IPS-11a (cell line): ENCODE results near the gene IL31RA.
"Not testable (repeated sequence)": the region's sequence is repeated elsewhere in the genome, so short reads cannot be mapped to it uniquely, and the experiment has no call there.

Experiments used
- H3K4me3 ChIP-seq: one replicate; pipeline ENCODE4 v1.5.1; 2013; ENCODE audit warnings: low read depth, low read length, control low read depth

The IL31RA gene

DNA sequence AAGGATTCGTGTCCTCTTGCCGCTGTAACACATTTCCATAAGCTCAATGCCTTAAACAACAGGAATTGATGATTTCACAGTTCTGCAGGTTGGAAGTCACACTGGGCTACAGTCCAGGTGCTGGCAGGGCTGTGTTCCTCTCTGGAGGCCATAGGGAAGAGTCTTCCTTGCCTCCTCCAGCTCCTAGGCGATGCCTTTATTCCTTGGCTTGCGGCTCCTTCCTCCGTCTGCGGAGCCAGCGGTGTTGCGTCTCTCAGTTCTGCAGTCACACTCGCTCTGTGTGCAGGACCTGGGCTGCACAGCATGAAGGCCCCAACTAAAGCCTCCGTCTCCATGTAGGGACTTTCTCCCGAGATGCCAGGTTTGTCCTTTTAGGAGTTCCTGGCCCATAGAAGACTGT is 73.6 kb downstream of the IL31RA start:
- no peak overlapping the region for H3K4me3 ChIP-seq

DNA sequence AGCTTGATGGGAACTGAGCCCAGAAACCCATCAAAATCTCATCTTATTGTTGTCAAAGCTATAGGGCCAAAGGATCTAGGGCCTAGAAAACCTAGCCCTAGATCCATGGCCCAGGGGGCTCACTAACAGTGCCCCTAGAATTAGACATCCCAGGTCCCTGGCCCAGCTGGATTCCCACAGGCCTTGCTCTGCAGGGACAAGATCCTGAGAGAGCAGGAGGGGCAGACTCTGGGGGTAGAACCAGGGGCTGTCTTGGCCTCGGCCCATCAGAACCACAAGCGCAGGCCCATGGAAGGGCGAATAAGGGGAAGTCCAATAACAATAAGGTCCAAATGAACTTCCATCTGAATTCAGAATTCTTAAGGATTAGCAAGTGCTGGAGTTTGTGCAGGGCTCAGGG is 74.0 kb downstream of the IL31RA start:
- H3K4me3 ChIP-seq, result no peak overlapping the region

- H3K4me3 ChIP-seq, result no peak overlapping the region
Measured at GRCh38 chr5:55925712-55926111, 74.6 kb downstream of the IL31RA start.

GRCh38 chr5:55926476-55926875 is 75.3 kb downstream of the IL31RA start:
- H3K4me3 ChIP-seq, result no peak overlapping the region

DNA sequence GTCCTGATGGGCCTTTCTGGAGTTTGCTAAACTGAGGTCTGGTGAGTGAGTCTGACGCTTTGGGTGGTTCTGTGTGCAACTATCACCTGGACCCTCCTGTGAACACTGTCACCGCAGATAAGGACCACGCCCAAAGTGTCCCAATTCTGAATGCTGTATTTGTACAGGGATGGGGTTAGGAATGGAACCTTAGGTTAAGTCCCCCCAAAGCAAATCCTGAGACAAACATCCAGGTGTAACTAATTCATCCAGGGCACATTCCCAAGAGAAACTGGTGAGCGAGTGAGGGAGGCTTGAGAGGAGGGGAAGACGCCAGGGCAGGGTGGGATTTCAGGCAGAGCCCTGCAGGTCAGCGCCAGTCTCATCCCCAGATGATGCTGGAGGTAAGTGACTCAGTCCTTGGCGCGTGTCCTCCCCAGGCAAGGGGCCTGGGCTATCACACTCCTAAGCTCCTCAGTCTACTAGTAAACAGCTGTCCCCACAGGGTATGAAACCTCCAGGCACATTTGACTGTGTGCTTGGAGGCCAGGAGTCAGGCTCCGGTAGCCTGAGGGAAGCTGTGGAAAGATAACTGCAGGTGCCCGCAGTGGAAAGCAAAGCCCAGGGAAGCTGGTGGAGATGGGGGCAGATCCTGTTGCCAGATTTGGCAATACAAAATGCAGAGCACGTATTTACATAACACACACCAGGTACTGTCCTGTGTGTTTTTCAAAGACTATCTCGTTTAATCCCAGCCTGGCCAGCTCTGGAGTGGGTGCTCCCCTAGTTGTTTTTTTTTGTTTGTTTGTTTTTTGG is 76.9 kb downstream of the IL31RA start:
- no peak overlapping the region for H3K4me3 ChIP-seq

DNA sequence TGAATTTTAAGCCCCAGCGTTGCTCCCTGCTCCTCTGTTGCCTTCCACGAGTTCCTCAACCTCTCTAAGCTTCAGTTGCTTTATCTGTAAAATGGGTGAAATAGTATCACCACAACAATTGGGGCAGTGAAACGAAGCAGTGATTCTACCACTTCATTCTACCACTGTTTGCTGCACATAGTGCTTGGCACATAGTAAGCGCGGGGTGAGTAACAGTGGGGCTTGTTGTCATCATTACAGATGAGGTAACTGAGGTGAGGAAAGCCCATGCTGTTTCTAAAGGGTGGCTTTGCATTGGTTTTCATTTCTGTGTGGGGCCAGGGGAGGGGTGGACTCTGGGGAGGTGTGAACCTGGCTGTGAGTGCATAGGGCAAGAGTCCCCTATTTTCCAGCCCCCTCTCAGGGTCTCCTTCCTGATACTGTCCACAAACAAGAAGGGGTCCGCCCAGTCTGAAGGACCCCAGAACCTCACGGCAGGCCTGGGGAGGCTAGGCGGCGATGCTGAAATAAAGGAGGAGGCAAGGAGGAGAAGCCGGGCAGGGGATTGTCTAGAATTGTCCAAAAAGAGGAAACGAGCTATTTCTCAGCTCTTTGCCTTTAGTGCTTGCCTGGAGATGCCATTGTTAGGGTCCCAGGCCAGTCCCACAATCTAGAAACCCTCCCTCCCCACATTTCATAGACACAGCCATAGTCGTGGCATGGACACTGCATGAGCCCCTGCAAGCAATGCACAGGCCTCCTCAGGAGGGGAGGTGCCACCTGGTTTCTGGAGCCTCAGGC is 78.1 kb downstream of the IL31RA start:
- no peak overlapping the region for H3K4me3 ChIP-seq

GRCh38 chr5:55932700-55933099 is 81.5 kb downstream of the IL31RA start:
- H3K4me3 ChIP-seq, result no peak overlapping the region

DNA sequence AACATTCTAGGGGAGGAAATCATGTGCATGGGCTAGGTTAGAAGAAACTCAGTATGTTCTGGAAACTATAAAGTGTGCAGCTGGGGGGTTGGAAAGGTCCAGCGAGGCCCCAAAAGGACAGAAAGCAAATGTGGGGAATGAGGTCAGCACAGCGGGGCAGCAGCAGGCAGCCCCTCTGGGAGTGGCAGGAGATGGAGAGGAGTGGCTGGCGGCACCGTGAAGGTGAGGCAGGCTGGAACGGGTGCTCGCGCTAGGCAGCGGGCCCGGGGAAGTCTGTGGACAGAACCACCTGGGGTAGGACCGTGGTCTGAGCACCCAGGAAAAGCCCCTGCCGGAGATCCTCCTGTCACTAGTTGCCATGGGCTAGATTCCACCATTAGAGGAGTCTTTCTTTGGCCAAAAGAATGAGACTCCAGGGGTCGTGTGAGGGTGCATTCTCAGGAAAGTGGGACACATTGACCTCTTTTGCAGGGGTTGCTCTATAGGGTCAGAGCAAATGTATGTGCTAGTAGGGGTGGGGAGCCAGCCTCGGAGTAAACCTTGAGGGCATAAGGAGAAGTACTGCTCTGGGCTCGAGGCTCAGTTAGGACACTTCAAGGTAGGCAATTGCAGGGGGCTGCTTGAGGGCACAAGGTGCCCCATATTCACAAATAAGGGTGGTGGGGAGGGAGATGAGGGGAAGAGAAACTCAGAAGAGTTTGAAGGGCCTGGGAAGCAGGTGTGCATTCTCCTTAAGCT is 82.4 kb downstream of the IL31RA start:
- no peak overlapping the region for H3K4me3 ChIP-seq

DNA sequence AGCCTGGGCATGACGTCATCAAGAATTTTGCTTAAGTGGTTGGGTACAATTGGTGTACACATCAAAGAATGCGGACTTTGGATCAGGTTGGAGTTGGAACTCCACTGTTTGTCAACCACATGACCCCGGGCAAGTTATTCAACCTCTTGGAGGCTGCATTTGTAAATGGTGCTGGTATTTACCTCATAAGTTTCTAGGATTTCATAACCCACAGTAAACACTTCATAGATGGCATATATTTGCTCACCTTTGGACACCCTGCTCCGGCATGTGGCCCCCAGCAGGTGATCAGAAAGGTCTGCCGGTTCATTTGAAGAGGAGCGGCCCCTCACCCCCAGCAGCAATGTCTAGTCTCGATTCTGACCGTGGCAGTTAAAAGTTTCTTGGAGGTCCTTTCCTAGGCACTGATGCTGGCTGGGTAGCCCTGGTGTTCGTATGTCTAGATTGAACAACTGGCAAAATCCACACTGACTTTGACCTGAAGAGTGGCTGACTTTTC is 83.0 kb downstream of the IL31RA start:
- H3K4me3 ChIP-seq, result no peak overlapping the region

- H3K4me3 ChIP-seq, result no peak overlapping the region
Measured at GRCh38 chr5:55934720-55935119, 83.6 kb downstream of the IL31RA start.

DNA sequence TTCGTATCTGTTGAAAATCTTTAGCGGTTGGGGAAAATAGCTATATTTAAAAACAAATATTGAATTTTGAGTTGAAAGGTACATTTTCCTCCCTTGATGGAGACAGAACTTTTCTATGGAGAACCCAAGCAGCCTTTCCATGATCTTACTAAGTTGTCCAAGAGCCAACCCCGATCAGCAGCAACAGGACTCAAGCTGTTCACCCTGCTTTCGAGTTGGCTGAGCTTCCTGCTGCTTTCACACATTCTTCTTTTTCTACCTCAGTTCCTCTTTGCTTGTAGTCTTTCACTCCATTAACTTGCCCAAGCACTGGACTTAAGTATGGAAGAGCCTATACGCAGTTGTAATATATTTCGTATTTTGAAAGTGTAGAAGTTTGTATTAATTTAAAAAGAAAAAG is 84.2 kb downstream of the IL31RA start:
- no peak overlapping the region for H3K4me3 ChIP-seq

DNA sequence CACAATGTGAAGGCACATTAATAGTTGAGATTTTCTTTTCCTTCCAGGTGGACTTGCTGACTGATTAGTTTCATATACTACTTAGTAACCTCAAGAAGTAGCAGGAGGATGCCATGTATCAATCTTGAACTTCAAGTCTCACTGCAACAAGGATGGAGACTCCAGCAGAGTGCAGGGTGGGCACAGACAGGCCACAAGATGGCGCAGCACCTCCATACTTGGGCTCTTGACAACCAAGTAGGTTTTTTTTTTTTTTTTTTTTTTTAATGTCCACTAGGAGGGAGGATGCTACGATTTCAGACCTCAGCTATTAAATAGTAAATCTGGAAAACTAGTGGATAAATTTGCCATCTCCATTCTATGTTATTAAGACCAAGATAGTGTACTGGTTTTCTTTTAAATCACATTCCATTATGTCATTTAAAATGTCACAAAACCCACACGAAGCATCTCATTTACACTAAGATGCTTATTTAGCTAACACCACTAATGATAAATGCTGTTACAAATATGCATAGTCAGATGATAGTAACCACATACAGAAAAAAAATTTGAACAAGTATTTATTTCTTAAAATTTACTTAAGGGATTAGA is 85.0 kb downstream of the IL31RA start:
- no peak overlapping the region for H3K4me3 ChIP-seq

DNA sequence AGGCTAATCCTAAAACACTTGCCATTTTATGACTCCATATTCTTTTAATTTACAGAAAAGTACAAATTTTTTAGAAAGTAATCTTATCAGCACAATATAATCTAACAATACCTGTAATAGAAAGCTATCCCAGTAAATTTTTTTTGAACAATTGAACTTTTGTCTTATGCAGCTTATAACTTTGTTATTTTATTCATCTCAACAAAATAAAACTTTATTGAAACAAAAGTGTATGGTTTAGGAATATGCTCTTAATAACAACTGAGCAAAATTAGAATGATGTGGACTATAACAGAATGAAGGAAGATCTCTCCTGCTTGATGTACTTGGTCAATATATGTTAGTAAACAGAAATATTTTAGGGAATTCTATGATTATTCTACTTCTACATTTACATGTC is 86.4 kb downstream of the IL31RA start:
- not testable (repeated sequence) for H3K4me3 ChIP-seq

DNA sequence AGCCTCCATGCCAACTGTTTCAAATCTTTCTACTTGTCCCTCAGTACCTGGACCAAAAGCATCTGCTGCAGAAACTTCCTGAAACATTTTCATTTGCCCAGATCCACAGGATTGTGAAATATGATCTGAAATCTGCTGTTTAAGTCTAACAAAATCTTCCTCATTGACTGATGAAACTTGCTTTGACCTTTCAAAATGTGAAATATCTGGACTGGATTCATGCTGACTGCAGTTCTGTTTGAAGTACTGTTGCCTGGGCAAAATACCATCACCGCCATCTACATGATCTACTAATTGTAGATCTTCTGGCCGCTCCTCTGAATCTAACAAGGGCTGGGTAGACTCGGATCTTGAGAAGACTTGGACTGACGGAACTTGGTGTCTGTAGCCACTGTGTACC is 90.0 kb downstream of the IL31RA start:
- not testable (repeated sequence) for H3K4me3 ChIP-seq

- H3K4me3 ChIP-seq, result no peak overlapping the region
Measured at GRCh38 chr5:55959208-55959607, 108.1 kb downstream of the IL31RA start.

DNA sequence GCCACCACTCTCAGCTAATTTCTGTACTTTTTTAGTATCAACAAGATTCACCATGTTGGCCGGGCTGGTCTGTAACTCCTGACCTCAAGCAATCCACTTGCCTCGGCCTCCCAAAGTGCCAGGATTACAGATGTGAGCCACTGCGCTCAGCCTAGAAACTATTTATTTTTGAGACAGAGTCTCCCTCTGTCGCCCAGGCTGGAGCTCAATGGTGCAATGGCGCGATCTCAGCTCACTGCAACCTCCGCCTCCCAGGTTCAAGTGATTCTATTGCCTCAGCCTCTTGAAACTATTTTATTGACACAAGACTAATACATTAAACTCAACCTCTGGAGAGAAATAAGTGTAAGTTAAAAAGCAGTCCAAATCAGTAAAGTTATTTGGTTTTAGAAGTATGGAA is 109.6 kb downstream of the IL31RA start:
- no peak overlapping the region for H3K4me3 ChIP-seq

DNA sequence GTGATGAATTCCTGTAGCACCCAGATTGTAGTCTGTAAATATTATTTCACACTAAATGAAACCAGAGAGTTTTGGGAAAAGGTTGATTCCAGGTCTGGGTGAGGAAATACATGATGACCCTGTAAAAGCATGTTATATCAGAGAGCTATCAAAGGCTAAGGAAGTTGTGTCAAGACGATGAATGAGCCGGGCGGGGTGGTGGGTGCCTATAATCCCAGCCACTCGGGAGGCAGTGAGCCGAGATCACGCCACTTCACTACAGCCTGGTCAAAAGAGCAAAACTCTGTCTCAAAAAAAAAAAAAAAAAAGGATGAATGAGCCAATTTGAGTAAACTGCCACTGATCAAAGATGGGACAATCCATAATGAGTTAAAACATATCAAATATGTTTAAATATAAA is 114.4 kb downstream of the IL31RA start:
- H3K4me3 ChIP-seq, result no peak overlapping the region

DNA sequence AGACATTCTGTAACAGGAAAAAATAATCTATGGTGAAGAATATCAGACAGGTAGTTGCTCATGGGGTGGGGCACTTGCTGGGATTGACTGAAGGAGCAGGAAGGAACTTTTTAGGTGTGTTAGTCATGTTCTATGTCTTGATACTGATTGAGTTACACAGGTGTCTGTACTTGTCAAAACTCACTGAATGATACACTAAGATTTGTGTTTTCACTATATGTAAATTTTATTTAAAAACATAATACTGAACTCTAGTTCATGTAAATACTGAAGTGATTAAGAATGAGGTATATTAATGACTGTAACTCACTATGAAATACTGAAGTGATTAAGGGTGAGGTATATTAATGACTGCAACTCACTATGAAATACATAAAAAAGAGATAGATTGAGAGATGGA is 115.1 kb downstream of the IL31RA start:
- H3K4me3 ChIP-seq, result no peak overlapping the region

DNA sequence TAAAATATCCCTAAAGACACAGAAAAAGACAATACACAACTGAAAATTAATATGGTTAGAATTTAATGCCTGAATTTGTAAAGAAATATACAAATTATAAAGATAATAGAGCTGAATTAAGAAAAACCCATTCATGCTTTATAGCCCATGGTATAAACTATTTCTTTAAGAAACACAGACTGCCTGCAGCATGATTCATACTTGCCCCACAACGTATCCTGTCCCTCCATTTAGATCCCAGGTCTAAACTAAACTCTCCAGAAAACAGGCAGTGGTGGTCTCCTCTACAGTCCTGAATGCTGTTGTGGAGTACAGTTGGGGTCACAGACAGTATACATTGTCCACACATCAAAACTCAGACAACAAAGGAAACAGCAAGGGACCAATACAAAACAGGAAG is 118.8 kb downstream of the IL31RA start:
- H3K4me3 ChIP-seq, result no peak overlapping the region
